Fibroblast of mammary gland (primary cell): ENCODE data around the gene GPATCH2.
A peak's percentile ranks its signal among the peaks of the same experiment; 100 is the strongest.

Experiments used
- DNase-seq: peaks from one replicate; pipeline ENCODE4 v3.0.0-alpha.2; 2010; ENCODE audit warnings: low read depth
- H3K4me3 ChIP-seq: 2 replicates; pipeline ENCODE4 v1.5.1; 2011; ENCODE audit warnings: low read depth, mild to moderate bottlenecking, low read length, moderate library complexity; ENCODE audit not compliant: control insufficient read depth
- TF ChIP-seq, protein P1 (sequence below): conservative IDR thresholded peaks from 2 replicates; pipeline ENCODE4 v1.5.1; 2011; ENCODE audit warnings: low read depth, low read length, inconsistent platforms; ENCODE audit not compliant: control insufficient read depth, insufficient read depth

GPATCH2 gene

DNA sequence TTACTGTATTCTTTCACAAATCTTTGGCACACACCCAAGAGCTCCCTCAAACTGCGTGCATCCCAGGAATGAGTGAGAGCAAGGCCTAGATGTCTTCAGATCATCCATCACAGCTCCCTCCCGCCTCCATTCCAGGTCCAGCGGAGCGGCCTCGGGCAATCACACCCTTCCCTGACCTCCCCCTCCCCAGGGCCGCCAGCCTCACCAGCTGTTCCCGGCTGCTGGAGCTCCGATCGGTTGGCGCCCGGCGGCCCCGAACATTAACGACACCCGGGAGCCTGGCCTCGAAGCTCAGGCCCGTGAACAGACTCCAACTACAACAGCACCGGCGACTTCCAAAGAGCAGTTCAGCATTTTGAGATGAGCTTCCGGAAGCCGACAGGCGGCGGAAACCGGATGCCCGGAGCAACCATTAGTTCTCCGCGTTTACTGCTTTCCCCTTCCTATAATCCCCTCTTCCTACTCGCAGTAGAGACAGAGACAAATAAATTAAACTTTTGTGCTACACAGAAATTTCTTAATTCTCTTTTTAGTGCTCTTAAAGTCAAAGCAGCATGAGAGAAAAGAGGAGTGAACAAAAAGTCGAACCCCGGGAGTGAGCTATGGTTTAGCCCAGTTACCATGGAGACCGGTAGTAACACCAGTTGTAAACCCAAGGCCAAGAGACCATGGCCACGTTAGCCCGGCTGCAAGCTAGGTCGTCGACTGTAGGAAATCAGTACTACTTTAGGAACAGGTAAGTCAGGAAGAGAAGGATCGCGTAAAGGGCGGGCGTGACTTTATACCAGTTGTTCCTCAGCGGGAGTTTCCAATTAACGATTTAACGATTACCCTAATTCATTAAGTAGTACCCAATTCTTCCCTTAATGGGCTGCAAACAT is at the start of gene GPATCH2, which contains the start of gene SPATA17:
Gene GPATCH2 (minus strand): TSS at position 380 of the 881 bp plus-strand sequence. CDS start 119 bp downstream, at position 261.
Gene SPATA17 (plus strand): TSS at position 634 of the 881 bp plus-strand sequence. CDS start 35 bp downstream, at position 669.
- peak; percentile 88 for DNase-seq
- TF ChIP-seq, protein P1, sequence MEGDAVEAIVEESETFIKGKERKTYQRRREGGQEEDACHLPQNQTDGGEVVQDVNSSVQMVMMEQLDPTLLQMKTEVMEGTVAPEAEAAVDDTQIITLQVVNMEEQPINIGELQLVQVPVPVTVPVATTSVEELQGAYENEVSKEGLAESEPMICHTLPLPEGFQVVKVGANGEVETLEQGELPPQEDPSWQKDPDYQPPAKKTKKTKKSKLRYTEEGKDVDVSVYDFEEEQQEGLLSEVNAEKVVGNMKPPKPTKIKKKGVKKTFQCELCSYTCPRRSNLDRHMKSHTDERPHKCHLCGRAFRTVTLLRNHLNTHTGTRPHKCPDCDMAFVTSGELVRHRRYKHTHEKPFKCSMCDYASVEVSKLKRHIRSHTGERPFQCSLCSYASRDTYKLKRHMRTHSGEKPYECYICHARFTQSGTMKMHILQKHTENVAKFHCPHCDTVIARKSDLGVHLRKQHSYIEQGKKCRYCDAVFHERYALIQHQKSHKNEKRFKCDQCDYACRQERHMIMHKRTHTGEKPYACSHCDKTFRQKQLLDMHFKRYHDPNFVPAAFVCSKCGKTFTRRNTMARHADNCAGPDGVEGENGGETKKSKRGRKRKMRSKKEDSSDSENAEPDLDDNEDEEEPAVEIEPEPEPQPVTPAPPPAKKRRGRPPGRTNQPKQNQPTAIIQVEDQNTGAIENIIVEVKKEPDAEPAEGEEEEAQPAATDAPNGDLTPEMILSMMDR = peak; percentile 26
- peak within 1 kb of the TSS; percentile 88 for H3K4me3 ChIP-seq

DNA sequence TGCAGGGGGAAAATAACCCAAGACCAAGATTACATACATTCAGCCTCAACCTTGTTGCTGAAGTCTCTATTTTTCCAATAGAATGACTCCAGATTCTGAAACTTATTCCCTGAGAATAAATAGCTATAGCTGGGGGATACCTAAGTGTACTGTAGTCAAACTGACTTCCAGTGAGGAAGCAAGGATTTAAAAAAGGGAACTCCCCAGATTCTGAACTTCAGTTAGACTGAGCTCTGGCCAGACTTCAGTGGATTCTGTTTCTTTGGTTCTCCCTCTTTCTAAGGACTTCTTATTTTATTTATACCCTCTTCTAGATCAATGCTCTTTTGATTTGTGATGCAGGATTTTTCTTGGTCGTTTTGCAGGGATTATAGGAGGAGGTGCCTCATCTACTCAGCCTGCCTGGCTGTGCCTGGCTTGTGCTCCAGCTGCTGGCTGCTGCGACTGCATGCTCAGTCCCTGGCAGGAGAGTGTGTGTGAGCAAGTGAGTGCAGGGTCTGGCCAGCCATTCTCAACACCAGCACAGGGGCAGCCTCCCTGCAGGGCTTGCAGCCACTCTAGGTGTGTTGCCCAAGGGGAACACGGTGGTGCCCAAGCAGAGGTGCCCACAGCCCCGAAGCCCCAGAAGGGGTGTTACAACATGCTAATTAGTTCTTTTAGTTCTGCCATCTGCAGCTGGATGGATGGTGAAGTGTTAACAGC is 43.3 kb upstream of the GPATCH2 start:
- no peak for DNase-seq
- no peak overlapping the region for H3K4me3 ChIP-seq
- TF ChIP-seq, protein P1 = no peak

DNA sequence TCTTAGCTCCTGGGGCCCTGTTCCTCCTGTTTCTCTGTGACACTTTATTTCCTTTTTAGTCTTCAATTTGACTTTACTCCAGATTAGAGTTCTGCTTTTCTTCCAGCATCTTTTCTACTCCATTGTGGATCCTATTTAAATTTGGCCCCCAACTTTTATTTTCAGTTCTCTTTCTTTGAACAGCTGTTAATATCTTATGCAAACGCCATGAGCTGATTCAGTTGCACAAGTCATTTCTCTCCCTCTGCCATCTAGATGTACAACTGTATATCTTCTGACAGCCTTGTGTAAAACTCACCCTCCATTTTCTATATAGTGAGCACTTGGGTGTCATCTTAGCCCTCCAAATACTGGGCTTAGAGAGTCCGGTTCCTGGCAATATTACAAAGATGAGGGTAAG is 42.5 kb upstream of the GPATCH2 start:
- no peak overlapping the region for H3K4me3 ChIP-seq
- DNase-seq = no peak
- TF ChIP-seq, protein P1 = no peak

GRCh38 chr1:217668351-217668940 is 37.6 kb upstream of the GPATCH2 start:
- no peak for DNase-seq
- TF ChIP-seq, protein P1 = no peak
- H3K4me3 ChIP-seq = no peak overlapping the region

DNA sequence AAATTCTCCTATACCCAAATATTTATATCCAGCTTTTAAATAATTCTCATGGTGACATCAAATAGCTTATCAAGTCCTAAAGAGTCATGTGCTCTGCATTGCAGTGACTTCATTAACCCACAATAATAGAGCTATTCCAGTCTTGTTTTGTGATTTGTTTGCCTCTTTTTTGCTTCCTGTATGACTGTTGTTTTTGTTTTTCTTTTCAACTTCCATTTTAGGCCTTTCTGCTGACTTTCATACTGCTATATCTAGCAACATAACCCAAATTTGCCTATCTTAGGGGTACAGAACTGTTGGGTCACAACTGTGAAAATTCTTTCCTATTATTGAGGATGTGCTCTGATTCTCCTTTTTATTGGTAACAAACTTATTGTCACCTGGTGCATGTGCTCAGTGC is 30.5 kb upstream of the GPATCH2 start:
- no peak overlapping the region for H3K4me3 ChIP-seq
- TF ChIP-seq, protein P1 = no peak
- DNase-seq = no peak

DNA sequence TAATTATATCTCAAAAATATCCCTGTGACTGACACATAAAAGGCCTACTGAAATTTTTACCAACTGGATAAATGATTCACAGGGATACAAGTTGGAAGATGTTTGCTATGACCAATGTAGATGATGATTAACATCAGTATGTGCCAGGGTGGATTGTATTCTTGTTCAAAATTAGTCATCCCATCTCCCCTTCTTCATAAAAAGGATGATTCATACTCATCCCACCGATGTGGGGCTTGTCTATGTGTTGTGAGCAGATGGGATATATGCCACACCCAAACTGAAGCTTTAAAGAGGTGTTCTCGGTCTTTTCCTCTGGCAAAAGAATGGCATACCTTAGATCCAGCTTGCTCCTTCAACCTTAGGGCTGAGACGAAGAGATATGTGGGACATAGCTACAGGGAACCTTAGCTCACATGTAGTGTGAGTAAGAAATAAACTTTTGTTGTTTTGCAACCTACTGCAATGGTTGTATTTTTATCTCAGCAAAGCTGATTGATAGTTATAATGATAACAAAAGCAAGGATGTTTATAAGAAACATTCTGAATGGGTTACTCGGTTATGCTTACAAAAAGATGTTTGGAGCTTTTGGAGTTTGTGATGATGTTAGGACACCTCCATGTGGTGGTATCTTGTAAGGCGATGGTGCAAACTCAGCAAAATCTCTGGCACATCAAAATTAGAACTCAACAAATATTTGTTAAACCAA is 29.6 kb upstream of the GPATCH2 start:
- no peak overlapping the region for H3K4me3 ChIP-seq
- TF ChIP-seq, protein P1 = peak; percentile 62
- peak; percentile 95 for DNase-seq
